ENCODE data around the gene TOLLIP.
"Not testable (repeated sequence)": the region's sequence is repeated elsewhere in the genome, so short reads cannot be mapped to it uniquely, and the experiment has no call there.

Gene TOLLIP

GRCh38 chr11:1280116-1281035 lies 29.1 kb downstream of the TOLLIP start:
- DNase-seq: no peak

GRCh38 chr11:1279674-1280055 lies 29.8 kb downstream of the TOLLIP start:
- no peak for DNase-seq

- no peak for DNase-seq
These were observed 30.4 kb downstream of the TOLLIP start for GRCh38 chr11:1278766-1279673.

- no peak for DNase-seq
These were observed 31.4 kb downstream of the TOLLIP start for GRCh38 chr11:1277936-1278512.

DNA sequence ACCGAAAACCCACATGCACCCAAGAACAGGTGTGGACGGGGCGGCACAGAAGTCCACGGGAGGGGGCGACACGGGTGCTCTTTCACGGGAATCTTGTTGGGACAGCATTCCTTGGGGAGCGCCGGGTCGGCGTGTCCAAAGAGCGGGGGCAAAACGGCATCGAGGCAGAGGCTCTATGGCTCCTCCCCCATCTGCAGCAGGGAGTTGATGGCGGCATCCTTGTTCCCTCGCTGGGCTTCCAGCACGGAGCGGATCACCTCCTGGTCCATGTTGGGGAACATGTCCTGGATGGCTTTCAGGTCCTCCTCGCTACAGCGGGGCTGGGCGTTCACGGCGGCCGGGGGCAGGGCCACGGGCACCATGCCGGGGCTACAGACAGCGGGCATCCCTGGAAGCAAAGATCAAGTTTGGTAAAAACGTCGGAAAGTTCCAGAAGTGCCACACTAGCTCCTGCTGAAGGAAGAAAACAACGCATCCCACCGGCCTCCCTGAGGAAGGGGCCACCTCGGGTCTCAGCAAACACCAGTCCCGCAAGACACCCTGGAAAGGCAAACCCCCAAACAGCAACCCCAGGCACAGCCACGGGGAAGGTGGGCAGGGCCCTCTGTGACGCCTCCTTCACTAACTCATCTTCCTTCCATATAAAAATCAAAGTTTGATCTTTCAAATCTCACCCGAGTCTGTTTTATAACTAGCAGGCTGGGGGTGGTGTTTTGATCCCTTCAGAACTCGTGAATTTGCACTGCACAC lies 32.4 kb downstream of the TOLLIP start:
- no peak for DNase-seq

DNA sequence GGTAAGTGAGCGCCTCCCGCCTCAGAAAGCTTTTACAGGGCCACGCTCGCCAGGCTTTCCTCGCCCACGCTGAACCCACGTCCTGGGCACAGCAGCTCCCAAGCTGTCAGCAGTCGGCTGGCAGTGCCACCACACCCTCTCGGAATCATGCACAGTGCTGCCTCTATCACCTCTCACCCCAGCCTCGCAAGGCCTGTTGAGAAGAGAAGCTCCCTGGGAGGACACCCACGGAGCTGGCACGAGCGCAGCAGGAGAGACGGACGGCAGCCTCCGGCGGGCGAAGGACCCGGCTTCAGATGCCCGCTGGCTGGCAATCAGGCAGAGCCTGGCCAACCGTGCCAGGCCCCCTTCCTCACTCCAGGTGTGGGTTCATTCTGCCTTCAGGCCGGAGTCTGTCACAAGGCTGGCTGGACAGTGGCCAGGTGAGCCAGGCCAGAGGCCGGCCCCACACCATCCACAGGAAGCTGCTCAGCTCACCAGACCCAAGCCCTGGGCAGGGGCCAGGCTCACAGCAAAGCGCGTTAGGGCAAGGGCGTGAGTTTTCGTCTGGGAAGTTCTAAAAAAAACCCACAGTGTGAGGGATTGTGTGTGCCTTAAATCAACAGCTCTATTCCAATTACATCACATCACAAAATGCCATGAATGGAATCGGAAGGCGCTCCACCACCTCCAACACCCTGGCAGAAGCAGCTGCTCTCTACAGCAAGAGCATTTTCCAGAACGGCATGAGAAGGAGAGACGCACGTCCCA lies 33.2 kb downstream of the TOLLIP start:
- DNase-seq: no peak

DNA sequence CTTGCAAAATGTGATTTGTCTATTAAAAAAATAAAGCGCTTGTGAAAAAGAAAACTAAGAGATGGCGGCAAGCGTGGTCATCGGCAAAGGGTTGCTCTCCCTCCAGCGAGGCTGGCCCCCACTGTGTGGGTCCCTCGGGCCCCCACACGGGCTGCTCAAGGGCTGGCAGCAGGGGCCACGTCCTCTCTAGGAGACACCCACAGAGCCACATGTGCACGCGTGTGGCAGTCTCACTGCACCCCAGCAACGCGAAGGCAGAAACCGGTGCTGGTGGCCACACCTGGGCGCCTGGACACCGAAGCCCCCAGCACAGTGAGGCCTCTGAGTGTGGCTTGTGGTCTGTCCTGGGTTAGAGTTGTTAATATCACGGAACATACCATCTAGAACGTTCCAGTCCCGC lies 34.4 kb downstream of the TOLLIP start:
- DNase-seq: no peak

DNA sequence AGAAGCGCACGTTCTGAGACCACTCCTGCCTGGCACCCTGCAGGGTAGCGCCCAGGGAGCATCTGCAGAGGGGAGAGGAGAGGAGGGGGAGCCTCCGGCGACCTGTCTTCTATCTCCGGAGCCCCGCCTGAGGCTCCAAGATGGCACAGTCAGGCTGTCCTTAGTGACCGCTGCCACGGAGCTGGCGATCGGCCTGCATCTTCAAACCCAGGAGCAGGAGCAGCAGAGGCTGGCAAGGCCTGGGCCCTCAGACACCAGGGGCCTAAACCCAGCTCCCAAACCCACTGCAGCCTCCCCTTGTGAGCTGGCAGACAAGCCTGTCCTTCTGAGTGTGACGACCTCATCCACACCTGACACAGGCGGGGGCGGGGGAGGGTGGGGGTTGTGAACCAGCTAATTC lies 34.9 kb downstream of the TOLLIP start:
- no peak for DNase-seq

GRCh38 chr11:1272531-1272930 lies 36.9 kb downstream of the TOLLIP start:
- DNase-seq: no peak

GRCh38 chr11:1271927-1272326 lies 37.5 kb downstream of the TOLLIP start:
- no peak for DNase-seq

DNA sequence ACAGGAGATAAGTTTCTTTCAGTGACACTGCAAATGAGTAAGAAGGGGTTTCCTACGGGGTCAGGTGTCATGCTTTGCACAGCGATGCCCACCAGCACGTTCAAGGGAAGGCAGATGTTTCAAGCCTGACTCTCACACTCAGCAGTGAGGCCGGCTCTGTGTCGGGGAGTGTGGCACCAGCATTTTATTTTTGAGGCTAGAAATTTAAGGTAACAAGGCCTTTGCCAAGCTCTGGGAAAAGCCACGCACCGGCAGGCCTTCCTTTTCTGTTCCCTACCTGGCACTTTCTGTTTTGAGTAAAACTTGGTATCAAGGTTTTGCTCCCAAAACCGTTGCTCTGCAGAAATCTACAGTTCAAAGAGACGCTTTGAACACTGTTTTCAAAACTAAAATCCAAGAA lies 38.0 kb downstream of the TOLLIP start:
- DNase-seq: no peak

DNA sequence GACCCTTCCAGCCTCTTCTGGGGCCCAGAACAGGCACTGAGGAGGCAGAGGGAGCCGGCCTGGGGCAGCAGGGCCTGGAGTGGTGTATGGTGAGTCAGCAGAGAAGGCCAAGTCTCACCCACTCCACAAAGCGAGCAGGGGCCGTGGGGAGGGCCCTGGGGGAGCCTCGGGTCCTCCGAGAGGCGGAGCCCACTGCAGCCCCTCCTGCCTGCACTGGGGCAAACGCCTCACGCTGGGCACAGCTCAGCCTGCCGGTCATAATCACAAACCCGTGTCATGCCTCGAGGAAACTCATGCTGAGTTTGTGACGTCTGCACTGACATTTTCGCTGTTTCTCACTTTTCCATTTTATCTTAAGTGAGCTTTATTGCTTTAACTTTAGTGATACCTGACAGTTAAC lies 38.4 kb downstream of the TOLLIP start:
- no peak for DNase-seq

- DNase-seq: no peak
These were observed 39.0 kb downstream of the TOLLIP start for GRCh38 chr11:1270476-1270875.

DNA sequence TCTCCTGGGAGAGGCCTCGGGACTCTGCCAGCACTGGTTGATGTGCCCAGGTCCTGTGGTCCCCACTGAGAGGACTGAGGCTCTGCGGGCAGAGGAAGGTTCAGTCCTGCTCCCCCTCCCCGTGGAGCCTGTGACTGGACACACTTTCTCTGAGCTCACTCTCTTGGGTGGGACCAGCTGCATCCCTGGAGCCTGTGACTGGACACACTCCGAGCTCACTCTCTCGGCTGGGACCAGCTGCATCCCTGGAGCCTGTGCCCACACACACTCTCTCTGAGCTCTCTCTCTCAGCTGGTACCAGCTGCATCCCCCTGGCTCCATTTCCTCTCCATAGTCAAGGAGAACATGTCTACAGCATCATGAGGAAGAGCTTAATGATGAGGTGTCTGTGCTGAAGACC lies 39.5 kb downstream of the TOLLIP start:
- no peak for DNase-seq

- peak; percentile 56 for DNase-seq
These were observed 41.9 kb downstream of the TOLLIP start for GRCh38 chr11:1267441-1268100.

DNA sequence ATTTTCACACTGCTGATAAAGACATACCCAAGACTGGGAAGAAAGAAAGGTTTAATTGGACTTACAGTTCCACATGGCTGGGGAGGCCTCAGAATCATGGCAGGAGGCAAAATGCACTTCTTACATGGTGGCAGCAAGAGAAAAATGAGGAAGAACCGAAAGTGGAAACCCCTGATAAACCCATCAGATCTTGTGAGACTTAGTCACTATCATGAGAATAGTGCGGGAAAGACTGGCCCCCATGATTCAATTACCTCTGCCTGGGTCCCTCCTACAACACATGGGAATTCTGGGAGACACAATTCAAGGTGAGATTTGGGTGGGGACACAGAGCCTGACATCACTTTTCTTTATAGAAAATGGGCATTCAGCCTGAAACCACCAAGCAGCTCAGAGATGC lies 42.5 kb downstream of the TOLLIP start:
- DNase-seq: not testable (repeated sequence)

- not testable (repeated sequence) for DNase-seq
These were observed 44.0 kb downstream of the TOLLIP start for GRCh38 chr11:1265480-1265879.

- DNase-seq: peak; percentile 36
These were observed 45.0 kb downstream of the TOLLIP start for GRCh38 chr11:1264444-1264843.

DNA sequence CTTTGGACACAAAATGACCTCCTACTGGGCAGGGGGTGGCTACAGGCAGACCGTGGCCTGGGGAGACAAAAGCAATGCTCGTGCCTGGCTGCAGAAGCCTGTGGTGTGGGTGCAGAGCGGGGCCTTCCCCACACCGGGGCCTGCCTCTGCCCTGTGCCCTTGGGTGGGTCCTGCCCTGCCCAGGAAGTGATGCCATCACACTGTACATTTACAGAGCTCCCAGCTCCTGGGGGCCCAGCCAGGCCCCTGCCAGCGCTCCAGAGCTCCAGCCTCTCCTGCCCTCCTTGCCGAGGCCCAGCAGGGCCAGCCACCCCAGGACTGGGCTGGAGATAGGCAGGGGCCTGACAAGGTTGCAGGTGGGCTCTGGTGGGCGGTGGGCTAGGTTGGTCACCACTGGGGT lies 46.4 kb downstream of the TOLLIP start:
- no peak for DNase-seq

GRCh38 chr11:1262172-1263006 lies 47.0 kb downstream of the TOLLIP start:
- peak; percentile 85 for DNase-seq
